NT2/D1 (cell line): ENCODE measurements around the gene TRDMT1.

Source experiments
- DNase-seq: peaks from one replicate; pipeline ENCODE4 v3.0.0-alpha.2; 2011; ENCODE audit warnings: low read depth, low spot score
- H3K27me3 ChIP-seq: 2 replicates; pipeline ENCODE4 v1.6.0; 2011; ENCODE audit warnings: mild to moderate bottlenecking; ENCODE audit not compliant: insufficient read length, insufficient read depth
- H3K36me3 ChIP-seq: 2 replicates; pipeline ENCODE4 v1.6.1; 2011; ENCODE audit warnings: mild to moderate bottlenecking, low read length, mixed read lengths; ENCODE audit not compliant: insufficient read depth, insufficient read length
- H3K4me1 ChIP-seq: 2 replicates; pipeline ENCODE4 v1.5.1; 2011; ENCODE audit not compliant: insufficient read depth, insufficient read length
- H3K4me3 ChIP-seq: 2 replicates; pipeline ENCODE4 v1.5.1; 2011; ENCODE audit warnings: low read depth; ENCODE audit not compliant: insufficient read length
- H3K9ac ChIP-seq: 2 replicates; pipeline ENCODE4 v1.6.0; 2011; ENCODE audit warnings: low read depth; ENCODE audit not compliant: insufficient read length
- H3K9me3 ChIP-seq: 2 replicates; pipeline ENCODE4 v1.5.1; 2011; ENCODE audit warnings: mild to moderate bottlenecking, low read length; ENCODE audit not compliant: insufficient read depth
- SUZ12 ChIP-seq: IDR thresholded peaks from 2 replicates; pipeline ENCODE4 v1.6.1; 2011; ENCODE audit not compliant: insufficient read length, insufficient read depth; ENCODE audit errors: extremely low read depth
- YY1 ChIP-seq: IDR thresholded peaks from 2 replicates; pipeline ENCODE4 v1.6.1; 2011; ENCODE audit not compliant: insufficient read length, insufficient read depth
- ZNF274 ChIP-seq: IDR thresholded peaks from 2 replicates; pipeline ENCODE4 v1.6.1; 2011; ENCODE audit warnings: mild to moderate bottlenecking, low read depth, low read length

The TRDMT1 gene

GRCh38 chr10:17220652-17221100 lies 19.2 kb upstream of the TRDMT1 start:
- TF ChIP-seq SUZ12 = no peak
- TF ChIP-seq ZNF274 = no peak
- TF ChIP-seq YY1 = no peak
- no peaks in the 10 kb centered on the region for H3K36me3 ChIP-seq
- no peaks in the 10 kb centered on the region for H3K9me3 ChIP-seq
- no peak overlapping the region for H3K9ac ChIP-seq
- H3K27me3 ChIP-seq = no peaks in the 10 kb centered on the region
- no peak for DNase-seq
- H3K4me1 ChIP-seq = no peaks in the 10 kb centered on the region
- H3K4me3 ChIP-seq = no peak overlapping the region

- Histone ChIP-seq H3K9me3 (no peaks in the 10 kb centered on the region), H3K9ac (no peak overlapping the region), H3K36me3 (no peaks in the 10 kb centered on the region), H3K4me3 (no peak overlapping the region), H3K27me3 (no peaks in the 10 kb centered on the region), H3K4me1 (no peaks in the 10 kb centered on the region)
- TF ChIP-seq ZNF274 (no peak), SUZ12 (no peak), YY1 (no peak)
- DNase-seq = no peak
These were observed 17.6 kb upstream of the TRDMT1 start for GRCh38 chr10:17219024-17219423.

- Histone ChIP-seq H3K27me3 (no peaks in the 10 kb centered on the region), H3K36me3 (no peaks in the 10 kb centered on the region), H3K4me3 (no peak overlapping the region), H3K4me1 (no peaks in the 10 kb centered on the region), H3K9ac (no peak overlapping the region), H3K9me3 (no peaks in the 10 kb centered on the region)
- no peak for TF ChIP-seq YY1
- TF ChIP-seq ZNF274 = no peak
- TF ChIP-seq SUZ12 = no peak
- no peak for DNase-seq
These were observed 16.3 kb upstream of the TRDMT1 start for GRCh38 chr10:17217631-17218232.

DNA sequence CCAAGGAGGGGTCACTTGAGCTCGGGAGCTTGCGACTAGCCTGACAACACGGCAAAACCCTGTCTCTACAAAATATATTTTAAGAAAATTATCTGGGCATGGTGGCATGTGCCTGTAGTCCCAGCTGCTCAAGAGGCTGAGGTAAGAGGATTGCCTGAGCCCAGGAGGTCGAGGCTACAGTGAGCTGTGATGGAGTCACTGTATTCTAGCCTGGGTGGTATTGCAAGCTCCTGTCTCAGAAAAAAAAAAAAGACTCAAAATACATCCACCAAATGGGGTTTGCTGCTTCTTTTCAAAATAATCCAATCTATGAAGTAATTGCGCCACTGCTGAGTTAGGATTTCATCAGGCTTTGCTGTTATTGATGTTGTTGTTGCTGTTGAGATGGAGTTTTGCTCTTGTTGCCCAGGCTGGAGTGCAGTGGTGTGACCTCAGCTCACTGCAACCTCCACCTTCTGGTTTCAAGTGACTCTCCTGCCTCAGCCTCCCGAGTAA lies 15.5 kb upstream of the TRDMT1 start:
- Histone ChIP-seq H3K4me1 (no peaks in the 10 kb centered on the region), H3K9ac (no peak overlapping the region), H3K27me3 (no peaks in the 10 kb centered on the region), H3K36me3 (no peaks in the 10 kb centered on the region), H3K4me3 (no peak overlapping the region), H3K9me3 (no peaks in the 10 kb centered on the region)
- no peak for DNase-seq
- no peak for TF ChIP-seq ZNF274

- Histone ChIP-seq H3K9ac (no peak overlapping the region), H3K4me1 (no peaks in the 10 kb centered on the region), H3K36me3 (no peaks in the 10 kb centered on the region), H3K27me3 (no peaks in the 10 kb centered on the region), H3K9me3 (no peaks in the 10 kb centered on the region), H3K4me3 (no peak overlapping the region)
- TF ChIP-seq SUZ12 = no peak
- no peak for TF ChIP-seq ZNF274
- no peak for TF ChIP-seq YY1
- no peak for DNase-seq
These were observed 14.9 kb upstream of the TRDMT1 start for GRCh38 chr10:17216217-17216900.

GRCh38 chr10:17215782-17216122 lies 14.3 kb upstream of the TRDMT1 start:
- no peak overlapping the region for H3K9ac ChIP-seq
- H3K9me3 ChIP-seq = no peaks in the 10 kb centered on the region
- no peaks in the 10 kb centered on the region for H3K4me1 ChIP-seq
- H3K36me3 ChIP-seq = no peaks in the 10 kb centered on the region
- no peak for TF ChIP-seq YY1
- TF ChIP-seq ZNF274 = no peak
- TF ChIP-seq SUZ12 = no peak
- H3K27me3 ChIP-seq = no peaks in the 10 kb centered on the region
- H3K4me3 ChIP-seq = no peak overlapping the region
- no peak for DNase-seq

DNA sequence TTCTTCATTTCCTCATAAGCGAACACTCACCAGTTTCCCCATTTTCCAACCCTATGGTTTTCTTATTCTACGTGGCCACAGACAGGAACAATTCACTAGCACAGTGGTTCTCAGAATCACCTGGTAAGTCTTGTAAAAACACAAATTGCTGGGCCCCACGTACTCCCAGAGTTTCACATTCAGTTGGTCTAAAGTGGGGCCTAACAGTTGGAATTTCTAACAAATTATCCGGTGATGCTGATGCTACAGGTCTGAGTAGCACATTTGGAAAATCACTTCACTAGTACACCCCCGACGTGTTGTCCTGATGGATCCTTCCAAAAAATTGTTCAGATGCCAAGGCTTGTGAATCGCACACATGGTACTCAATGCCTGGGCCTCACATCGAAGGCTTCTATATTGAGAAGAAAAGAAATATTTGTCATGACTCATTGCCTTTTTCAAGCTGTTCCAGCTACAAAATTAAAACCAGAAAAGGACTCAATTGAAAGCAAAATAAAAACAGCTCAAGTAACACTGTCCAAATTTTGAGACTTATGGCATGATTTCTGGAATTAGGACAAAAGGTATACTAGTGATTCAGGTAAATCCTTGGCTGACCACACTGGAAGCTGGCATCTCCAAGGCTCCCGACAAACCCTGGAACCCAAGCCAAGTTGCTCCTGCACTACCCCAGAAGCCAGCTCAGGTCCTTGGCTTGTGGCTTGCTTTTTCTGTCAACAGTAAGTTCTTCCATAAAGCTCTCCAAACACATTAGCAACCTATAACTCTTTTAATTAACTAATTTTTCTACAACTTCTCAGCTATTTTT lies 13.7 kb upstream of the TRDMT1 start:
- no peaks in the 10 kb centered on the region for H3K4me1 ChIP-seq
- DNase-seq = no peak
- H3K9ac ChIP-seq = no peak overlapping the region
- no peaks in the 10 kb centered on the region for H3K9me3 ChIP-seq
- H3K27me3 ChIP-seq = no peaks in the 10 kb centered on the region
- TF ChIP-seq SUZ12 (no peak), ZNF274 (no peak), YY1 (no peak)
- H3K36me3 ChIP-seq = no peaks in the 10 kb centered on the region
- no peak overlapping the region for H3K4me3 ChIP-seq

DNA sequence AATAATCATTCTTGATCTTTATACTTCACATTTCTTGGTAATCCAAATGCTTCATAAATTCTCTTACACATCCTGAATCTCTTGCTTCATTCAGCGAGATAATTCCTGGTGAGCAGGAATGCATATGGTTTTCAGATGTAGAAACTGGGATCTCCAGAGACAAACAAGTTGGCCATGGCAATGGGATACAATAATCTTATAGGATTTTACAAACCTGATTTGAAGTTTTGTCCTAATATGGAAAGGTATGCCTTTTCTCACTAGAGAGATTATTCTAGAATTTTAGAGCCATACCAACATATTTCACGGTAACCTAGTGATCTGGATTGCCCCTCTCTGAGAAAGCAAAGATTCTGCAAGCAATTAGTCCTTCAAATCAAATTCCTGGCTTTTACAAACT lies 13.1 kb upstream of the TRDMT1 start:
- TF ChIP-seq ZNF274 = no peak
- TF ChIP-seq SUZ12 = no peak
- no peak for TF ChIP-seq YY1
- Histone ChIP-seq H3K9me3 (no peaks in the 10 kb centered on the region), H3K4me3 (no peak overlapping the region), H3K27me3 (no peaks in the 10 kb centered on the region), H3K36me3 (no peaks in the 10 kb centered on the region), H3K9ac (no peak overlapping the region), H3K4me1 (no peaks in the 10 kb centered on the region)
- DNase-seq = no peak
